Measurements from ENCODE around the gene KLK1.

GRCh38 chr19:50838239-50838638 lies 14.7 kb upstream of the KLK1 start:
- TF ChIP-seq CTCF (IDR thresholded peaks at IDR 0.05) (no peak), POLR2A (IDR thresholded peaks at IDR 0.05) (no peak)

Measured in right lobe of liver (tissue), 4 donors.